Measurements from ENCODE around the gene TBC1D8. TPM values are rescaled to one million over a fixed set of nuclear protein-coding genes. Genes with fewer than 3 reads are reported as not detected.
A peak's percentile ranks its signal among the peaks of the same experiment; 100 is the strongest.

Gene TBC1D8
- total RNA-seq, 4 donors from 2014 or later: 77.6 to 511 (median 239) TPM

GRCh38 chr2:101130081-101130480 lies 21.1 kb downstream of the TBC1D8 start:
- Histone ChIP-seq H3K27me3 (no peaks in the 10 kb centered on the region), H3K9me3 (no peaks in the 10 kb centered on the region), H3K36me3 (peaks cover 0 to 5% (median 0%) of the 10 kb centered on the region in 3 donors), H3K4me3 (no peak overlapping the region), H3K27ac (no peak overlapping the region), H3K4me1 (peaks cover 0 to 18% (median 2%) of the 10 kb centered on the region in 4 donors)
- DNase-seq: no peak
- no peak for TF ChIP-seq POLR2A (IDR thresholded peaks at IDR 0.05)
- no peak for TF ChIP-seq CTCF (IDR thresholded peaks at IDR 0.05)

GRCh38 chr2:101127319-101128056 lies 23.7 kb downstream of the TBC1D8 start:
- peak in 1 of 2 donors; percentile 21 for TF ChIP-seq POLR2A (IDR thresholded peaks at IDR 0.05)
- TF ChIP-seq CTCF (IDR thresholded peaks at IDR 0.05): no peak
- H3K4me3 ChIP-seq: no peak overlapping the region
- H3K9me3 ChIP-seq: no peaks in the 10 kb centered on the region
- peaks cover 0 to 8% (median 0%) of the 10 kb centered on the region in 3 donors for H3K36me3 ChIP-seq
- DNase-seq: no peak
- peaks cover 0 to 36% (median 7%) of the 10 kb centered on the region in 4 donors for H3K4me1 ChIP-seq
- peak overlapping the region in 1 of 4 donors; percentile 6 for H3K27ac ChIP-seq
- H3K27me3 ChIP-seq: no peaks in the 10 kb centered on the region

GRCh38 chr2:101125808-101126207 lies 25.4 kb downstream of the TBC1D8 start:
- H3K4me1 ChIP-seq: peaks cover 0 to 46% (median 7%) of the 10 kb centered on the region in 4 donors
- no peaks in the 10 kb centered on the region for H3K27me3 ChIP-seq
- H3K9me3 ChIP-seq: no peaks in the 10 kb centered on the region
- H3K36me3 ChIP-seq: peaks cover 0 to 8% (median 0%) of the 10 kb centered on the region in 3 donors
- peak overlapping the region in 3 of 4 donors; percentile 52 to 89 (median 76) for H3K27ac ChIP-seq
- DNase-seq: no peak
- no peak for TF ChIP-seq POLR2A (IDR thresholded peaks at IDR 0.05)
- no peak for TF ChIP-seq CTCF (IDR thresholded peaks at IDR 0.05)
- no peak overlapping the region for H3K4me3 ChIP-seq

GRCh38 chr2:101125374-101125773 lies 25.8 kb downstream of the TBC1D8 start:
- H3K4me3 ChIP-seq: no peak overlapping the region
- no peak for DNase-seq
- no peak for TF ChIP-seq POLR2A (IDR thresholded peaks at IDR 0.05)
- no peak for TF ChIP-seq CTCF (IDR thresholded peaks at IDR 0.05)
- no peaks in the 10 kb centered on the region for H3K9me3 ChIP-seq
- H3K27ac ChIP-seq: peak overlapping the region in 3 of 4 donors; percentile 52 to 89 (median 76)
- H3K4me1 ChIP-seq: peaks cover 0 to 48% (median 7%) of the 10 kb centered on the region in 4 donors
- no peaks in the 10 kb centered on the region for H3K27me3 ChIP-seq
- peaks cover 0 to 8% (median 0%) of the 10 kb centered on the region in 3 donors for H3K36me3 ChIP-seq

- Histone ChIP-seq H3K4me3 (peak overlapping the region in 2 of 4 donors; percentile 2 to 11), H3K27me3 (no peaks in the 10 kb centered on the region), H3K27ac (peak overlapping the region; percentile 25 to 89 (median 68)), H3K9me3 (no peaks in the 10 kb centered on the region), H3K4me1 (peaks cover 0 to 54% (median 7%) of the 10 kb centered on the region in 4 donors), H3K36me3 (peaks cover 0 to 4% (median 0%) of the 10 kb centered on the region in 3 donors)
- TF ChIP-seq POLR2A (IDR thresholded peaks at IDR 0.05): peak; percentile 31 to 76
- no peak for TF ChIP-seq CTCF (IDR thresholded peaks at IDR 0.05)
- peak in 2 of 3 donors; percentile 81 to 87 for DNase-seq
Observed at GRCh38 chr2:101124643-101125366, 26.4 kb downstream of the TBC1D8 start.
